ENCODE measurements around the gene MCC.

The MCC gene

GRCh38 chr5:113181409-113181808 is 306.8 kb downstream of the MCC start:
- H3K27me3 Mint-ChIP-seq (ENCODE audit: low read depth, poor library complexity) = no peaks in the 10 kb centered on the region
- H3K9me3 Mint-ChIP-seq = no peaks in the 10 kb centered on the region
- H3K4me1 Mint-ChIP-seq = peaks cover 76% of the 10 kb centered on the region
- no peak for TF ChIP-seq CTCF (IDR thresholded peaks at IDR 0.05)
- no peaks in the 10 kb centered on the region for H3K36me3 Mint-ChIP-seq (ENCODE audit: low read depth)
- H3K27ac Mint-ChIP-seq = no peak overlapping the region
- DNase-seq = no peak
- no peak overlapping the region for H3K4me3 Mint-ChIP-seq

DNA sequence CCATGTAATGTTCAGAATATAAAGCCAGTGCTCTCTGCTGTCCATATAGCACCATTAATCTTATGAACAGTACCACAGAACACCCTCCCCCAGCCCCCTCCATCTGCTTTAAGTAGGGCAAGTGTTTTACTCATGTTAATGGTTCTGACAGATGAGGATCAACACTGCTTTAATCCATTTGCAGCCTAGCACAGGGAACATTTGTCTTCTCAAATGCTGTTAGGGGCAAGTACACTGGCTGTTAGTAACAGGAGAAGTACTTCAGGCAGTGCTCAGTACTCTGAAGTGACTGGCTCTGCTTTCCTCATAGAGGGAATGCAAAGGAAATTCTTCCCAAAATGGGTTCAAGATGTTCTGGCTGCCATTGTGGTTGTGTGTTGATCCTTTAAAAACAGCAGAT is 309.1 kb downstream of the MCC start:
- no peak overlapping the region for H3K4me3 Mint-ChIP-seq

GRCh38 chr5:113178073-113178779 is 310.0 kb downstream of the MCC start:
- Mint-ChIP-seq H3K36me3 (ENCODE audit: low read depth) (no peaks in the 10 kb centered on the region), H3K4me1 (peaks cover 56% of the 10 kb centered on the region), H3K4me3 (no peak overlapping the region), H3K9me3 (no peaks in the 10 kb centered on the region), H3K27ac (peak overlapping the region; percentile 60), H3K27me3 (ENCODE audit: low read depth, poor library complexity) (peaks cover 4% of the 10 kb centered on the region)
- no peak for TF ChIP-seq CTCF (IDR thresholded peaks at IDR 0.05)
- no peak for DNase-seq

More for the DNA sequence above, 309.1 kb downstream of the MCC start:
- Mint-ChIP-seq H3K9me3 (no peaks in the 10 kb centered on the region), H3K27ac (peak overlapping the region; percentile 60), H3K4me1 (peaks cover 58% of the 10 kb centered on the region), H3K27me3 (ENCODE audit: low read depth, poor library complexity) (peaks cover 4% of the 10 kb centered on the region), H3K36me3 (ENCODE audit: low read depth) (no peaks in the 10 kb centered on the region)
- TF ChIP-seq CTCF (IDR thresholded peaks at IDR 0.05) = no peak
- DNase-seq = no peak

DNA sequence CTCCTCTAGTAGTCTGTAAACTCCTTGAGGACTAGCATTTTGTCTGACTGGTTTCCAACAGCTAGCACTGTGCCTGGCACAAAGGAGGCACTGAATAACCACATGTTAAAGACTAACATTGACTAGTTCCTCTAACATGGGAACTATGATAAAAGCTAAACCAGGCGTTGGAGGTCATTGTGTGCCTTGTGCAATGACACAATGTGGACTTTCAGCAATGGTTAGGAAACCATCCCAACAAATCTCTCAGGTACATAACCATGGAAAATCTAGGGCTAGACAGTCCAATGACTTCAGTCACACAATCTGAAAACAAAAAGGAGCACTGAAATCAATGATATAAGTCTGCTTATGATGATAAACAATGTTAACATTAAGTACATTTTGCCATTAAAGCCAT is 311.0 kb downstream of the MCC start:
- DNase-seq = no peak
- no peak for TF ChIP-seq CTCF (IDR thresholded peaks at IDR 0.05)
- peaks cover 52% of the 10 kb centered on the region for H3K4me1 Mint-ChIP-seq
- no peaks in the 10 kb centered on the region for H3K36me3 Mint-ChIP-seq (ENCODE audit: low read depth)
- no peak overlapping the region for H3K4me3 Mint-ChIP-seq
- peaks cover 4% of the 10 kb centered on the region for H3K27me3 Mint-ChIP-seq (ENCODE audit: low read depth, poor library complexity)
- no peak overlapping the region for H3K27ac Mint-ChIP-seq
- H3K9me3 Mint-ChIP-seq = no peaks in the 10 kb centered on the region

- no peak for DNase-seq
- H3K27ac Mint-ChIP-seq = peak overlapping the region; percentile 27
- peaks cover 47% of the 10 kb centered on the region for H3K4me1 Mint-ChIP-seq
These were observed 311.5 kb downstream of the MCC start for GRCh38 chr5:113176734-113177133.

More at GRCh38 chr5:113176734-113177133, 311.5 kb downstream of the MCC start:
- H3K36me3 Mint-ChIP-seq (ENCODE audit: low read depth) = no peaks in the 10 kb centered on the region
- H3K4me3 Mint-ChIP-seq = no peak overlapping the region
- TF ChIP-seq CTCF (IDR thresholded peaks at IDR 0.05) = no peak
- H3K9me3 Mint-ChIP-seq = no peaks in the 10 kb centered on the region
- H3K27me3 Mint-ChIP-seq (ENCODE audit: low read depth, poor library complexity) = peaks cover 4% of the 10 kb centered on the region
